GM19035 (cell line): Measurements from ENCODE around the gene APRT.

ENCODE experiments used
- ATAC-seq: cut with Tn5 transposase; IDR thresholded peaks from one replicate; pipeline ENCODE4 v1.9.1; 2021; ENCODE audit not compliant: unreplicated experiment

APRT gene, protein sequence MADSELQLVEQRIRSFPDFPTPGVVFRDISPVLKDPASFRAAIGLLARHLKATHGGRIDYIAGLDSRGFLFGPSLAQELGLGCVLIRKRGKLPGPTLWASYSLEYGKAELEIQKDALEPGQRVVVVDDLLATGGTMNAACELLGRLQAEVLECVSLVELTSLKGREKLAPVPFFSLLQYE

DNA sequence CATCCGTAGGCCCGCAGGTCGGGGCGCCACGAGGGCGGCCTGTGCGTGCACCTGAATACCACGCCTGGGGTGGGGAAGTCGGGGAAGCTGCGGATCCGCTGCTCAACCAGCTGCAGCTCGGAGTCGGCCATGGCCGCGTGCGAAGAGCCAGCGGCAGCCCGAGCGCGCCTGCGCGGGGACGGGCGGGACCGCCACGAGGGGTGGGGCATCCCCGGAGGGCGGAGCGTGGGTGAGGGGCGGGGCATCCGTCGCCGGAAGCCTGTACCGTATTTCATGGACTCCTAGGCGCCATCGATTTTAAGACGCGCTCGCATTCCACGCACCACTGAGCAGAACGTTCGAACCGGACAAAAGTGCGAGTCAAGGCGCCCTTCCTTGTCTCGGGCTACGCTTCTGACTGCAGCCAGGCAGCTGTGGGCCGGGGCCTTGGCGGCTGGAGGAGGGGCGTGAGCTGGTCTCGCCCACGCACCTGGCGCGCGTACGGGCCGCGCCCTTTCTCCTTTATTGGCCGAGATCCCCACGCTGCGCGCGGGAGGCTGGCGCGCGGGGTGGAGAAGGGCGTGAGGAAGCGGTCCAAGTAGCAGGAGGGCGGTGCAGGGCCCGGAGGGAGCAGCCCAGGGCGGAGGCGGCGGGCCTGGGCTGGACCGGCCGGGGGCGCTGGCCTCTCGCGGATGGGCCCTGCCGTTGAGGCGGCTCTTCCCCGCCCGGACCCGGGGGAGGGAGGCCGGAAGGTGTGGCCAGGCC lies at the start of gene APRT:
Gene APRT, minus strand, starts transcription at position 160 of the 744 bp plus-strand sequence. Its CDS starts 29 bp downstream, at position 131.
- peak; percentile 67 for ATAC-seq

DNA sequence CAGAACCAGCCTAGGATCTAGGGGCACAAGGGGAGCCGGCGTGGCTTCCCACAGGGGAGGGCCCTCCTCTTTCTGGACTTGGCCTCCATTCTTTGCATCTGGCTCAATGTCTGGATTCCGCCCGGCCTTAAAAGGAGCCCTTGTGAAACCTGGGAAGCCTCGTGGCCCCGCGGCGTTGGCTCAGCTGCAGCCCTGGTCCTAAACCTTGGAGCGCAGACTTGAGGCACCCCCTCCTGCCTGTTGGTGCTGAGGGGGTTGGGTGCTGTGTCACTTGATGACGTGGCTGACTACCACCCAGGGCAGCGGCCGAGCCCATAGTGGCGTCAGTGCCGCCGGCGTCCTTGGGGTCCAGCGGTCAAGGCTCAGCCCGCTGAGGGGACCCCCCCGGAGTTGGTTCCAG lies 49.6 kb upstream of the APRT start:
- no peak for ATAC-seq

DNA sequence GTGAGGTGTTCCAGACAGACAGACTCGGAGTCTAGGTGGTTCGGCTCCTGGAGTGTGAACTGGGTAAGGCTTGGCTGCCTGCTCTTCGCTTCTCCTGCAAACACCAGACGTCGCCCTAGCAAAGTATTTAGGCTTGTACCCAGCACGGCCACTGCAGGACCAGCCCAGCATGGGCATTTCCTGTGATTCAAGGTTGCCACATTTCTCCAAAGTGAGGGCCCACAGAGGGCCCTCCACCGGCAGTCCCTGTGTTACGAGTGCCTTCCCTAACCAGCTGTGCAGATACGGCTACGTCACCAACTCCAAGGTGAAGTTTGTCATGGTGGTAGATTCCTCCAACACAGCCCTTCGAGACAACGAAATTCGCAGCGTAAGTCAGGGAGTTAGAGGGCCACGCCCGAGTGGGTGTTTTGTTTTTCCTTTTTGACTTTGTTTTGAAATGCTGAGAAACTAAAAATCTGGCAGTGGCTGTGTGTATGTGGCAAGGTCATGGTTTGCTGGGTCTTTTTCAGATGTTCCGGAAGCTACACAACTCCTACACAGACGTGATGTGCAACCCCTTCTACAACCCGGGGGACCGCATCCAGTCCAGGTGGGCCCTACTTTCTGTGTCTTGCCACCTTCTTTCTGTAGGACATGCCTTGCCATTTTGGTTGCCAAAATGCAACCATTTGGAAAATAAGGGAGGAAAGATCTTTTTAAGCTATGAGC lies 47.8 kb upstream of the APRT start:
- no peak for ATAC-seq

DNA sequence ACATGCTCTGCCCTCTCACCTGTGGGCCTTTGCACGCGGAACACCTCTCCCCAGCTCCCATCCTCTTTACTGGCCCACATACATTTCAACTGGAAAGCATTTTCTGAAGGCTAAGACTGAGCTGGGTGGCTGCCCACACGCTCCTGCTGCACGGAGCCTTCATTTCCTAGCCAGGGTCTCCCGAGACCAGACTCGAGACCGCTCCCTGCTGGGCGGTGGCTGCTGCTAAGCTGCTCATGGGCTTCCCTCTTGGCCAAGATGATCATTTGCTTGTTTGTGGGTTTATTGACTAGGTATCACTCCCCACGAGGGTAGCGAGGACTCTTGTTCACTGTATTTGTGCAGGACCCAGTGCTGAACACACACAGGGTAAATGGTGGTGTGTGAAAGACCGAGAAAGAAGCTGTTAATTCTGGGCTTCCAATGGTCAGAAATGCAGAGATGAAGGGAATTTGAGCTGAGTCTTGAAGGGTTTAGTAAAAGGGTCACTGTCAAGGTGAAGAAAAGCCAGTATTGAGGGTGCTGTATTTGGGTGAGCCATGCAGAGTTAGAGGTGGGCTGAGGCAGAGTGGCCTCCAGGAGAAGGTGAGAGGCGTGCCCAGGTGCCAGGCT lies 46.1 kb upstream of the APRT start:
- ATAC-seq, result peak; percentile 40

DNA sequence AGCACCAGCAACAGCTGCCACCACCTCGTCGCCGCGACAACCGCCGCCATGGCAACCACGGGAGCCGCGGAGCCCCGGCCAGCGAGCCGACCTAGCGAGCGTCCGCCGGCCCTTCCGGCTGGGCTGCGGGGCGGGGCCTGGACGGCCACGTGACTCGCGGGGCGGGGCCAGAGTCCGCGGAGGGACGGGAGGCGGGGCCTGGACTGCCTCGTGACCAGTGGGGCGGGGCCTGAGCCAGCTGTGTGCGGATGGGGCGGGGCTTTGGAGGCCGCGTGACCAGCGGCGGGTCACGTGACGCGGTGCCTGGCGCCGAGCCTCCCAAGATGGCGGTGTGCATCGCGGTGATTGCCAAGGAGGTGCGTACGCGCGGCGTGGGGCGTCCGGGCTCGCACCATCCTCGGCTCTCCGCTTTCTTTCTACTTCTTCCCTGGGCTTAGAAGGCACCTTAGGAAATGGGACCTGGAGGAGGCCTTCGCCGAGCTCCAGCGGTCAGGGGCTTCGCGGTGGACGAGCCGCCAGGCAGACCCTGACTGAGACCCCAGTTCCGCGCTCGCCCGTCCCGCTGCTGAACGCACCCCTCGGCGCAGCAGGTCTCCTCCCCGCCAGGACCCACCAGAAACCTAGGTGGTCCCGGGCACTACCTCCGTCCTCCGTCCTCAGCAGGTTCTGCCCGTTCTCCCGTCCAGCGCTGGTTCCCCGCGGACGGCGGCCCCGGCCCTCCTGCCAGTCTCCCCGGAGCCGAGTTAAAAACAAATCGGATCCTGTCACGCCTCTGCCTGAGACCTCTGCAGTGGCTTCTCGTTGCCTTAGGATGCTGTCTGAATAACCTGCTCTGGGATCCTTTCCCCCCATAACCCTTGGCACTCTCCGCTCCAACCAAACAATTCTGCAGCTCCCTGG lies 45.4 kb upstream of the APRT start, which contains the start of the genes GALNS and TRAPPC2L:
Gene GALNS, minus strand, starts transcription at position 120 of the 900 bp plus-strand sequence. Its CDS starts 70 bp downstream, at position 50.
Gene TRAPPC2L, plus strand, starts transcription at position 300 of the 900 bp plus-strand sequence. Its CDS starts 24 bp downstream, at position 324.
- ATAC-seq, result peak; percentile 86

DNA sequence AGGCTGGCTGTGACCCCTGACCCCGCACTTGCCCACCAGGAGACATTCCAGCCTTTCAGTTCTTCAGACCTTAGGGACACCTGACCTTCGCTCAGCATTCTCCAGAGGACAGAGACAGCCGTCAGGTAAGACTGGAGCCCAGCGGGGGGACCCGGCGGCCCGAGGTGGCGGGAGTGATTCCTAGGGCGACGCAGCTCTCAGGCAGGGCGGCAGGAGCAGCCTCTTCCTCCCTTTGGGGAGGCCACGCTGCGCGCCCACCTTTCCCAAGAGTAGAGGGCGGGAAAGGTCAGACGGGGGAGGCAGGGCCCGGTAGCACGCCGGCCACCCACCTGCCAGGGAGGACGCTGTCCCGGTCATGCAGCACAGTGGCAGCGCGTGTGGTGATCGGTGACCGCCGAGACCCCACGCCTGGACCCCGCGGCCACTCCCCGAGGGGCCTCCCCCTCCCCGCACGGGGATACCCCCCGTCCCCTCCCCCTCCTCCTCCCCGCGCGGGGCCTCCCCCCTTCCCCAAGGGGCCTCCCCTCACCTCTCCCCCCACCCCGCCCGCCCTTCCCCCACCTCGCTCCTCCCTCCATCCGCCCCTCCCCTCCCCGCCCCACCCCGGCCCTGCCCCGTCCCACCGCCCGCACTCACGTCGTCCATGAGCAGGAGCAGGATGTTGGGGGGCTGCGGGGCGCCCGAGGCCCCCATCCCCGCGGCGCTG lies 44.5 kb upstream of the APRT start:
- ATAC-seq, result no peak

DNA sequence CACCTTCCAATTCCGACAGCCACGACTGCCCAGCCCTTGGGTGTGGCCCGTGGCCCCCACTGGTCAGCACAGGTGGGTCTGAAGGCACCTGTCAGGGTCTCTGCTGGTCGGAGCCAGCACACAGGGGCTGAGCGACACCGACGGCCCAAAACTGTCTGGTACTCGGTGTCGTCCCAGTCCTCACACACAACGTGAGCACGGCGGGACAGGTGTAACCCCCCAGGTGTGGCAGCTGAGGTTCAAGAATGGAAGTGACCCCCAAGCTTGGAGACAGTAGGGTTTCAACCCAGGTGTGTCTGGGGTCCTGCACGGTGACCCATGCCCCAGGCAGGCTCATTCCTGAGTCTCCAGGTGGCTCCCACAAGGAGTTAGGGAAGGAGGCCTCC lies 44.0 kb upstream of the APRT start:
- ATAC-seq, result no peak

DNA sequence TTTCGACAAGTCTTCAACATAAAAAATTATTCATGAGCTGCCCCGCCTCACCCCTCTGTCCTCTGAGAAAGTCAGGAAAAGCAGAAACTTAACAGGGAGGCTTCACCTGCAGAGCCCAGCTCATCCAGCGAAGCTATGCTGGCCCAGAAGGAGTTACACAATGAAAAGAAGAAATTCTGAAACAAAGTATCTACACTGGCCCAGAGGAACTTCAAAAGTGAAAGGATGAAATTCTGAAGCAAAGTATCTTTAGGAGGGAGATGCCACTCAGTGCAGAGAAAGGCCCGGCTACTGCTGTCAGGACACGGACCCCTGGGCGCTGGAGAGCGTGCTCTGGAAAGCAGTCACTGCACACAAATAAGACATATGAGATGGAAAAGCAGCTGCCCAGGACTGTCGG lies 43.4 kb upstream of the APRT start:
- no peak for ATAC-seq

DNA sequence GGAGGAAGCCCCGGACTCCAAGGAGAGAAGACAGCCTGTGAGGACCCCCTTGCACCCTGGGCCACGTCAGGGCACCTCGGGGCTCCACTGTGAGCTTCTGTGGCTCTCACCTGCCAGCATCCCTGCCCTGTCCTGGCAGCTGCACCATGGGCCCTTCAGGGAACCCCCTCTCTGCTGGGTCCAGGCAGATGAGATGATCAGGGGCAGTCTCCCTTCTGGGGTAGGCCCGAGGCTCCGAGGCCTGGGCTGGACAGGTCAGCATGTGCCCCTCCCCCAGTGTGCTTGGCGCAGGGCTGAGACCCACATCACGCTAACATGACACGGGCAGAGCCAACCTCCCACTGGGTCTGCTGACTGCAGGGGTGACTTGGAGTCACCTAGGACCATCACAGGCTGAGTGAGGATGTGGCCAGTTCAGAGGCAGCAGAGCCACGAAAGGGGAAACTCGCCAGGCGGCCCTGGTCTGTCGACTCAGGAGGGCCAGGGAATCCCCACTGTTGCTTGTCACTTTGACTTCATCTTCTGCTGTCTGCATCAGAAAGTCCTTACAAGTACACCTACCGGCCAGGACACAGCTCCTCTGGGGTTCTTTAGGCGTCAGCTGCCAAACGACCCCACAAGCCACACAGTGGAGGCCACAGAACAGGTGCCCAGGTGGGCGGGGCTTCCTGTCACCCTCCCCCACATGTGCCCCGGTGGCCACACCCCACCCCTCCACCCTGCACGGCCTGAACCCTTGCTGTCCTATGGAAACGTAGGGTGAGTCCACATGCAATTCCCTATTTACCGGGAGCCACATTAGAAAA lies 42.8 kb upstream of the APRT start:
- ATAC-seq, result no peak

DNA sequence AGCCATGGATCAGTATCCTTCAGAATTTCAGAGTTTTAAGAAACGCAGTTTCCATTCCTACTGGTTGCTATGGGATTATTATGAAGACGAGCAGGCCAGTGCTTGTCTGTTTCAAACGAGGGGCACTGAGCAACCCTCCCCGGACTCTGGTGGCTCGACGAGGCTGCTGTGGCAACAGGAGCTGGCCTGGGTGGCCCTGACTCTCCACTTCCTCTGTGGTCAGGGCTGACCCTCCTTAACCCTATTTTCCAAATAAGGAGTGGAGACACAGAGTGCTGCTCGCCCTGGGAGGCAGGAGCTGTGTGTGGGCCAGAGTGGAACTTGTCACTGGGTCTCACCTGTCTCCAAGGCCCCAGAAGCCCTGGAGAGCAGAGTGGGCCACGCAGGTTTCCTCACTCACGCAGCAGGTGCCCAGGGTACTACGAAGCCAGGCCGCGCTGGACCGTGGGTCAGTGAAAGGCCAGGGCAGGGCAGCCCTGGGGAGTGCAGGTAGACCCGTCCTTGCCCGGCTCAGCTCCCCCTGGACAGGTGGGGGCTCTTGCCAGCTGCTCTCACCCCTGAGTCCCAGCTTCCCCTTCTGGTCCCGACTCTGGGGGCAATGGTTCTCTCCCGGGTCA lies 41.7 kb upstream of the APRT start:
- ATAC-seq, result no peak

DNA sequence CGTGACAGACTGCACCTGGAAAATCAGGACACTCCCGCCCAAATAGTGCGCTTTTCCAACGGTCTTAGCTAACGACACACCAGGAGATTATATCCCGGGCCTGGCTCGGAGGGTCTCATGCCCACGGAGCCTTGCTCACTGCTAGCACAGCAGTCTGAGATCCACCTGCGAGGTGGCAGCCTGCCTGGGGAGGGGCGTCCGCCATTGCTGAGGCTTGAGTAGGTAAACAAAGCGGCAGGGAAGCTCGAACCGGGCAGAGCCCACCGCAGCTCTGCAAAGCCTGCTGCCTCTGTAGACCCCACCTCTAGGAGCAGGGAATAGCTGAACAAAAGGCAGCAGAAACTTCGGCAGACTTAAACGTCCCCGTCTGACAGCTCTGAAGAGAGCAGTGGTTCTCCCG lies 39.9 kb upstream of the APRT start:
- ATAC-seq, result no peak

DNA sequence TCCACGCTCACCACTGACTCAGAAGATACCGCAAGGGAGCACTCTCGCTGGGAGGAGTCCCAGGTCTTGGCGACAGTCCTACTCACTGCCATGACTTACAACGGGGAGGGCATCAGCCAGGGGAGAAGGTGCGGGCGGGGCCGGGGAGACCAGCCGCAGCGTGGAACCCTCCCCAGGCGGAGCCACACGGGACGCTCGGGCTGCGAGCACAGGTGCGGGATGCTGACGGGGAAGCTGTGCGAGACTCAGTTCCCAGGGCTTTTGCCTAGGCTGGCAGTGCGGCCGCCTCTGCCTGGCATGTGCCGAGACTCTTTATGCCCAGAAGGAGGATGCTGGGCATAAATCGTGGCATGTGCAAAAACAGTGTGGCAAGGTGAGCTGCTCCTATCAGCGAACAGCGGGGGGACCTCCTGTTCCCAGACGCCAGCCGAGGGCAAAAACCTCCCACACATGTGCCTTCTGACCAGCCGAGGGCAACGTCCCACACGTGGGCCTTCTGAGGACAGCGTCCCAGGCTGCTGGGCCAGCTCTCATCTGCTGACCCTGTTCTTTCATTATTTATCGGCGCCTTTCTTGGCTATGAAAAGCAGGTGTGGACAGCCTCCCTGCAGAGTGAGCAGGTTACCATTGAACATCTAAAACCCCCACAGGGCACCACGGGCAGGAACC lies 38.9 kb upstream of the APRT start:
- no peak for ATAC-seq

DNA sequence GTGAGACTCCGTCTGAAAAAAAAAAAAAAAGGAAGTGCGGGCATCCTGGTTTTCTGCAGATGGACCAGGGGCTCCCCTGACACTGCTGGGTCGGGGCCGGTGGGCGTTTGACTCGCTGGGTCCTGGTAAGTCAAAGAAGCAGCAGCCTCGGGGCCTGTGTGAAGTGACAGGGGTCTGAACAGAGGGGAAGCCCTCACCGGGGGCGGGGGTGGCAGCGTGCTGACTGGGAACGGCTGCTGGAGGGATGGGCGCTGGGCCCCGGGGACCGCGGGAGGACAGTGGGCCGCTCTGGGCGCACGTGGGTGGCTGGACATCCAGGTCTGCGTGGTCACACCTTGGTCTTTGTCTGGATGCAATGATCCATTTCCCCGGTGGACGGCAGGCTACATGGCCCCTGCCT lies 36.8 kb upstream of the APRT start:
- no peak for ATAC-seq

DNA sequence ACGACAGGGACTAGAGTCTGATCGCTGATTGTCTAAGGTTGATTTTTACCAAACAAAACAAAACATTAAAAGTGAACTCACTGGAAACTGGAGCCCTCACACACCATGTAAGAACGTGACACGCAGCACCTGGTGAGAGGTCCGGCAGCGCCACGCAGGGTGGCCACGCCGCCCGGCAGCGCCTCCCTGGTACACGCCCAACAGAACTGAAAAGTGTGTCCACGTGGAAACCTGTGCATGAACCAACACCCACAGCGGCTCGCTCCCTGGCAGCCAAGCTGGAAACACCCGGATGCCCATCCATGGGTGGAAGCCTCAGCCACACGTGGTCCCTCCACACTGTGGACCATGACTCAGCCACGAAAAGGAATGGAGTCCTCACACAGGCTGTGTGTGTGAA lies 35.9 kb upstream of the APRT start:
- ATAC-seq, result no peak

DNA sequence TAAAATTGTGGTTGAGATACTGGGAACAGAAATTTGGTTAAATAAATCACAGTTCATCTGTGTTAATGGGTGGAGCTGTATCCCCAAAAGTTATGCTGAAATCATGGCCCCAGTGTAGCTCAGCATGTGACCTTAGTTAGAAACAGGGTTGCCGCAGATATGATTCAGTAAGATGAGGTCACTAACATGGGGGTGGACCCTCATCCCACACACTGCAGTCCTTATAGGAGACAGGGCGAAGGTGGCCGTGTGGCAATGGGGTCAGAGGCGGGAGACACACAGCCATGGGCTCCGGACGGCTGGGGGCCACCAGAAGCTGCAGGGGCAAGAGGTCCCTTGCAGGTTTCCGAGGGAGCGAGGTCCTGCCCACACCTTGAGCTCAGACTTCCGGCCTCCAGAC lies 34.4 kb upstream of the APRT start:
- ATAC-seq, result no peak

DNA sequence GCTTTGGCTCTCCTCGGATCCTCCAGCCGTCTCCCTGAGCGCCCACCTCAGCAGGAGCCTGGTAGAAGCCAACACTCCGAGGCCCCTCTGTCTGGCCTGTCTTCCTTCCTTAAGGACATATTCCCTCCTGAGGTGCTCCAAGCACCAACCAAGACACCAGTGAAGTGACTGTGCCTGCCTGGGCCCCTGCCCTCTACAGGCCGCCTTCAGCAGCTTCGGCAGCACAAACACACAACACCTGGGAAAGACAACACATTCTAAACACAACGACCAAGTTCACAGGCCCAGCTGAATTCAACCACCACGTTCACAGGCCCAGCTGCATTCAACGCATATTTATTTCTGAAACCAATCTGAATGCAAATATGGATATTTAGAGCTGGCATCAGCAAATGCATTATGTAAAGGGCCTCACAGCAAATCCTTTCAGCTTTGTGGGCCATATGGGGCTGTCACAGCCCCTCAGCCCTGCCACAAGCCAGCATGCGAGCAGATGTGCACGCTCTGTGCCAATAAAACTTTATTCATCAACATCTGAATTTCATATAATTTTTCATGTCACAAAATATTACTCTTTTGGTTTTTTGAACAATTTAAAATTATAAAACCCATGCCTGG lies 32.8 kb upstream of the APRT start:
- ATAC-seq, result no peak

DNA sequence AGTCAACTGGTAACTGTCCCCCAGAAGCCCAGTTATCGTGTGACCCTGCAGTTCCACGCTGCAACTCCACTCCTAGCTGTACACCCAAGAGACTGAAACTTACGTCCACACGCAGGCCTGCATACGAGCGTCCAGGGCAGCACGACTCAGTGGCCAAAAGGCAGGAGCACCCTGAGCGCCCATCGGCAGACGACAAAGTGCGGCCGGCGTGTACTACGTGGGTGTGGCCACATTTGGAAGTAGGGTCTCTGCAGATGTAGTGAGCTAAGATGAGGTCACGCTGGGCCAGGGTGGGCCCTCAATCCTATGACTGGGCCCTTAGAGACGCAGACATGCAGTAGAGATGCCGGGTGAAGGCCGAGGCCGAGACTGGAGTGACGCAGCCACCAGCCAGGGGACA lies 31.5 kb upstream of the APRT start:
- ATAC-seq, result no peak

DNA sequence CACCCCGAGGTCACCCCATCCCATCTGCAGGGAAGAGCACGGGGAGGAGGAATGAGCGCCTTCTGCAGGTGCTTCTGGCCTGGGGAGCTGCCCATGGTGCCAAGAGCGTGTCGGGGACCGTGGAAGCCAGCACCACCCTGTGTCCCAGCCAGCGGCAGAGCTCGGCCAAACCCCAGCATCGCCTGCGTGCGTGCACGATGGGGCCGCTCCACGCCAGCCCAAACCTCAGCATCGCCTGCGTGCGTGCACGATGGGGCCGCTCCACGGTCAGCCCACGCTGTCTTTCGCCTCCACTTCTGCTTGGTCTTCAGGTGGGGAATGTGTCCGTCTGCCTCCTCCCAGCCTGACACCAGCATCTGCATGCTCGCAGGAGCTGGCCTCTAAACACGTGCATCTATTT lies 31.1 kb upstream of the APRT start:
- ATAC-seq, result no peak
